SK-N-SH (cell line): ENCODE results near the gene LDLRAP1.

Source experiments
- EP300 ChIP-seq, 2 experiments: IDR thresholded peaks; 2 replicates each; pipeline versions ENCODE4 v1.4.0 to v1.6.1; 2012; ENCODE audit warnings: borderline replicate concordance in 1 of 2, low read depth in 1 of 2, low read length in 1 of 2
- TF ChIP-seq, protein P1 (sequence below): fragments of 200-600 bp; sonication (generic); IDR thresholded peaks from 2 replicates; pipeline ENCODE4 v1.6.1; 2017; ENCODE audit warnings: antibody characterized with exemption, mild to moderate bottlenecking, moderate library complexity

DNA sequence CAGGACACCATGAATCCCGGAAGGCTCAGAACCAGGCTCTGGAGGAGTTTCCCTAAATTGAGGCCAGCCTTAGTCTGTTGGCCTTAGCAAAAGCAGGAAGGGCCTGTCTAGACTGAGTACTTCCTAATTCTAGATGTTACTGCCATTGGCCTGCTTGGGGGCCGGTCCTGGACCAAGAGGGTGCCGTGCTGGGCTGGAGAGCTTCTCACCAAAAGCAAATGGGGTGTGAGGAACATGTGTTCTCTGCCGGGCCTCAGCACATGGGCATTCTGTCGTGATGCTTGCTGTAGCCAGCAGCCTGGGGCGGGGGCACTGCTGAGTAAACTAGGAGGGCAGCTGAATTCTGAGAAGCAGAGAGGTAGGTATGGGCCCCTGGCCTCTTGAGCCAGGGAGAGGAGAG is 37.5 kb downstream of the LDLRAP1 start:
- TF ChIP-seq EP300 (IDR thresholded peaks at IDR 0.05; ENCODE audit: borderline replicate concordance in 1 of 2, low read depth in 1 of 2, low read length in 1 of 2), result no peak
- TF ChIP-seq, protein P1, sequence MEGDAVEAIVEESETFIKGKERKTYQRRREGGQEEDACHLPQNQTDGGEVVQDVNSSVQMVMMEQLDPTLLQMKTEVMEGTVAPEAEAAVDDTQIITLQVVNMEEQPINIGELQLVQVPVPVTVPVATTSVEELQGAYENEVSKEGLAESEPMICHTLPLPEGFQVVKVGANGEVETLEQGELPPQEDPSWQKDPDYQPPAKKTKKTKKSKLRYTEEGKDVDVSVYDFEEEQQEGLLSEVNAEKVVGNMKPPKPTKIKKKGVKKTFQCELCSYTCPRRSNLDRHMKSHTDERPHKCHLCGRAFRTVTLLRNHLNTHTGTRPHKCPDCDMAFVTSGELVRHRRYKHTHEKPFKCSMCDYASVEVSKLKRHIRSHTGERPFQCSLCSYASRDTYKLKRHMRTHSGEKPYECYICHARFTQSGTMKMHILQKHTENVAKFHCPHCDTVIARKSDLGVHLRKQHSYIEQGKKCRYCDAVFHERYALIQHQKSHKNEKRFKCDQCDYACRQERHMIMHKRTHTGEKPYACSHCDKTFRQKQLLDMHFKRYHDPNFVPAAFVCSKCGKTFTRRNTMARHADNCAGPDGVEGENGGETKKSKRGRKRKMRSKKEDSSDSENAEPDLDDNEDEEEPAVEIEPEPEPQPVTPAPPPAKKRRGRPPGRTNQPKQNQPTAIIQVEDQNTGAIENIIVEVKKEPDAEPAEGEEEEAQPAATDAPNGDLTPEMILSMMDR, result no peak
